GM18909 (cell line): Measurements from ENCODE around the gene PYGB.
"Not testable (repeated sequence)": the region's sequence is repeated elsewhere in the genome, so short reads cannot be mapped to it uniquely, and the experiment has no call there.

Experiments used
- ATAC-seq: cut with Tn5 transposase; IDR thresholded peaks from one replicate; pipeline ENCODE4 v1.9.1; 2021; ENCODE audit warnings: mild to moderate bottlenecking; ENCODE audit not compliant: unreplicated experiment, poor library complexity

Gene PYGB

GRCh38 chr20:25227317-25227831 is 20.5 kb upstream of the PYGB start:
- ATAC-seq = no peak

- ATAC-seq = no peak
Measured at GRCh38 chr20:25229486-25230165, 18.3 kb upstream of the PYGB start.

DNA sequence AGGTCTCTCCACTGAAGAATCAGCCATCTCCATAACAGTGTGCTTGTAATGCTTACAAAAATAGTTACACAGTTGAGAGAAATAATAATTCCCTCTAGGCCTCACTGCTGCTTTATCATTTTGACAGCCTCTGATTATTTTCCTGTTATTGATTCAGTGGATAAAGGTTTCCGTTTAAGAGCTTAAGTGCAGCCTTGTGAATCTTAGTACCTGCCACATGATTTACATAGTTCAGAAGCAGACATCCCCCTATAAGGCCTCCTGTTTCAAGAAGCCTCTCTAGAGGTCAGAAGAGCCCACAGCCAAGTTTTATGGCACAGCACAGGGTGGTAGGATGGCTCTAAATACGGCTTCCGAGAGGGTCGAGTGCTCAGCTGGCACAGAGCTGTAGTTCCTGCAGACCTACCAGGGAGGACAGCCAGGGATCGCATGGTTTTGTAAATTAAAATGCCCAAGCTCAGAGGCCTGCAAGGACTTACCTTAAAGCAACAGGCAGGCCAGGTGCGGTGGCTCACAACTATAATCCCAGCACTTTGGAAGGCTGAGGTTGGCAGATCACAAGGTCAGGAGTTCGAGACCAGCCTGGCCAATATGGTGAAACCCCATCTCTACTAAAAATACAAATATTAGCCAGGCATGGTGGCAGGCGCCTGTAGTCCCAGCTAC is 17.6 kb upstream of the PYGB start:
- peak; percentile 78 for ATAC-seq

- no peak for ATAC-seq
Measured at GRCh38 chr20:25233016-25233772, 14.7 kb upstream of the PYGB start.

DNA sequence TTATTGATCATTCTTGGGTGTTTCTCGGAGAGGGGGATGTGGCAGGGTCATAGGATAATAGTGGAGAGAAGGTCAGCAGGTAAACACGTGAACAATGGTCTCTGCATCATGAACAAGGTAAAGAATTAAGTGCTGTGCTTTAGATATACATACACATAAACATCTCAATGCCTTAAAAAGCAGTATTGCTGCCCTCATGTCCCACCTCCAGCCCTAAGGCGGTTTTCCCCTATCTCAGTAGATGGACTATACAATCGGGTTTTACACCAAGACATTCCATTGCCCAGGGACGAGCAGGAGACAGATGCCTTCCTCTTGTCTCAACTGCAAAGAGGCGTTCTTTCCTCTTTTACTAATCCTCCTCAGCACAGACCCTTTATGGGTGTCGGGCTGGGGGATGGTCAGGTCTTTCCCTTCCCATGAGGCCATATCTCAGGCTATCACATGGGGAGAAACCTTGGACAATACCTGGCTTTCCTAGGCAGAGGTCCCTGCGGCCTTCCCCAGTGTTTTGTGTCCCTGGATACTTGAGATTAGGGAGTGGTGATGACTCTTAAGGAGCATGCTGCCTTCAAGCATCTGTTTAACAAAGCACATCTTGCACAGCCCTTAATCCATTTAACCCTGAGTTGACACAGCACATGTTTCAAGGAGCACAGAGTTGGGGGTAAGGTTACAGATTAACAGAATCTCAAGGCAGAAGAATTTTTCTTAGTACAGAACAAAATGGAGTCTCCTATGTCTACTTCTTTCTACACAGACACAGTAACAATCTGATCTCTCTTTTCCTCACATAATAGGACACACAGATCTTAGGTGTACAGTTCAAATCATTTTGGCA is 13.7 kb upstream of the PYGB start:
- ATAC-seq = not testable (repeated sequence)

GRCh38 chr20:25236450-25237304 is 11.2 kb upstream of the PYGB start:
- no peak for ATAC-seq

- no peak for ATAC-seq
Measured at GRCh38 chr20:25237610-25238318, 10.1 kb upstream of the PYGB start.

- no peak for ATAC-seq
Measured at GRCh38 chr20:25238319-25239037, 9.4 kb upstream of the PYGB start.

DNA sequence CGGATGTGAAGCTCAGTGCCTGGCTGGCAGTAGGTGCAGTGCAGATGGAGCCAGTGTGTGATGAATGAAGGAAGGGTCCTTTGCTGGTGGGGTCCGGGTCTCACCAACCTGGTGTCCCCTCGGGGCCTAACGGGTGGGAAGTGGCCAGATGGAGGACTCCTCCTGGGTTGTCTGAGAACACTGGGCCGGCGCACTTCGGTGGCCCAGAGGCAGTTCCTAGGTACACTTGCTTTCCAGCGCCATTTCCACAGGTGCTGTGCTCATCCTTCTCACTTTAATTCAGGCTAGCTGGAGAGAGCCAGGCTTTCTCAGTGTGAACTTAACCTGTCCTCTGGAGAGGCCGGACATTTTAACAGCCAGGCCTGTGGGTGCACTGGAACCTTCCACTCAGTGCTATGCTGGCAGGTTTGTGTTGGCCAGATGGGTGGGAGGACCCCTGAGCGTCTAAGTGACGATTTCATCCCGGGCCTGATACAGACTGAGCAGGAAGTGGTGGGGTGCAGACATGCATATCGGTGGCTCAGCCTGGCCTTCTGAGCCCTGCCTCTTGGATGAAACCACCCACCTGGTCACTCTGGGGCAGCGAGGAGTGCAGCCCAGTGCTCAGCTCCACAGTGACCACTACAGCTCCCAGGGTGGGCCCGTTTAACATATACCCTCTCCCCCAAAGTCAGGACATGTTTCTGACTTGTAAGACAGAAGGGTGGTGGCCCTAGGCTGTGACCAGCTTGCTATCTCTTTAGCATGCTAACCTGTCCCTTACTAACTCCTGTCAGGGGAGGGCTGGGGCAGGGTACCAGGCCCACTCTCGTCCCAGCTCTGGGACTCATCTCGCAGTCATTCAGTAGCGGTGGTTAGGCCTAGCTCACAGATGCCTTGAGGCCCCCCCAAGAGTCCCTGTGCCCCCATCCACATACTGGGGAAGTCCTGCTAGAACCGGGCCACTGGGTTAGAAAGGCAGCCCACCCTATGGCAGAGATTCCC is 8.2 kb upstream of the PYGB start:
- peak; percentile 50 for ATAC-seq

GRCh38 chr20:25240851-25241658 is 6.8 kb upstream of the PYGB start:
- not testable (repeated sequence) for ATAC-seq

GRCh38 chr20:25241659-25241955 is 6.3 kb upstream of the PYGB start:
- not testable (repeated sequence) for ATAC-seq

DNA sequence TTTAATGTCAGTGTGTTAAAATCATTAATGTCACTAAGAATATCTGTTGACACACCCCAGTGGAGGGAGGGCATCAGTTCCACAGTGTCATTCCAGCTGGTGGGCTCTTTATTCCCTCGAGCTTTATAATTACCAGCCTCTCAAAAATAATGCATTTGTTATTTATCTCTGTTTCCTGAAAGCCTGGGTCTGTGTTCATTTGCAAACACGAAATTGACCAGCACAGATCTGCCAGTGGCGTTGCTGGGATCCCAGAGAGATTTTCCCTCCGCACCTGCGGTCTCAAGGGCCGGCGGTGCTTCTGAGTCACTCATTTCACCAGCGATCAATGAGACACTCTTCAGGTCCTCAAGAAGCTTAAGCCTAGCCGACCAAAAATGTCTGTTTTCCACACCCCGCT is 5.7 kb upstream of the PYGB start:
- no peak for ATAC-seq

DNA sequence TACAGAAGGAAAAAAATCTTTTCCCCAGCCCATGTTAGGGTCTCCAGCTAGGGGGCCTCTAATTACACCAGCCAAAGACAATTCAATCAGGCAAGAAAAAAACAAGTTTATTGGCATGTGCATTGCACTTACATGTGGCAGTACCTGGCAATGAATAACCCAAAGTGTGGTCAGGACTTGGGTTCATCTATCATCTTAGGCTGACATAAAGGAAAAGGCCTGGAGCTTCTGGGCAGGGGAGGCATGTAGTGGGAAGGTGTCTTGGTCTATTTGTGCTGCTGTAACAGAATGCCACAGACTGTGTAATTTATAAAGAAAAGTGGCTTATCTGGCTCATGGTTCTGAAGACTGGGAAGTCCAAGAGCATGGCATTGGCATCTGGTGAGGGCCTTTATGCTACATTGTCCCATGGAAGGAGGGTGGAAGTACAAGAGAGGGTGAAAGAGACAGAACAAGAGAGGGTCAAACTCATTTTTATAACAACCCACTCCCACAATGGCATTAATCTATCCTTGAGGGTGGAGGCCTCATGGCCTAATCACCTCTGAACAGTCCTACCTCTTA is 4.4 kb upstream of the PYGB start:
- no peak for ATAC-seq

- ATAC-seq = no peak
Measured at GRCh38 chr20:25244976-25245375, 2.9 kb upstream of the PYGB start.

- no peak for ATAC-seq
Measured at GRCh38 chr20:25245461-25245860, 2.4 kb upstream of the PYGB start.
